ENCODE results near the gene RBL1. TPM values are rescaled to one million over a fixed set of nuclear protein-coding genes. Genes with fewer than 3 reads are reported as not detected.
"Not testable (repeated sequence)": the region's sequence is repeated elsewhere in the genome, so short reads cannot be mapped to it uniquely, and the experiment has no call there.

The RBL1 gene
- total RNA-seq, 1 donor from 2014 or later: 3.4 TPM

DNA sequence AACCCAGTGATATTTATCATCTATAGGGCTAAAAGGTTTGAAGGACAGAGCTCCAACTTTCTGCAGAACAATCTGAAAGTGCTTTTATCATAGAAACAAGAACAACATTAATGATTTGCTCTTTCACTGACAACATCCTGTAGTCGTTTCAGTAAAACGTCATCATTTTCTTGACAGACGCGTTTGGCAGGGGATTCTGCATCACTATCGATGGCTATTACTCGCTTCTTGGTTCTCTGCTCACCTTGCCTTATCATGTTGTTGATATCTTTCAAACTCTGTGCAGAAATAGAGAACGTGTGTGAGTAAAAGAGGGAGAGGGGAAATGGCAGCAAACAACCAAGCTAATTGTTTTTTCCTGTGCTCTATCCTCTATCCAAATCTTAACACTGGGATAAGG is 97.1 kb downstream of the RBL1 start:
- Histone ChIP-seq H3K4me1 (ENCODE audit: insufficient read depth, low read length) (no peaks in the 10 kb centered on the region), H3K27me3 (ENCODE audit: insufficient read depth, low read length) (no peaks in the 10 kb centered on the region), H3K9me3 (ENCODE audit: insufficient read depth, low read depth, low read length) (no peaks in the 10 kb centered on the region), H2AFZ (ENCODE audit: low read depth, low read length) (no peak overlapping the region), H3K79me2 (ENCODE audit: insufficient read depth, low read length) (no peaks in the 10 kb centered on the region), H3K4me2 (ENCODE audit: low read length) (no peak overlapping the region), H3K36me3 (ENCODE audit: insufficient read depth, low read length) (no peaks in the 10 kb centered on the region), H3K27ac (ENCODE audit: low read depth, low read length) (no peak overlapping the region), H3K4me3 (ENCODE audit: insufficient read depth, low read depth, low read length) (no peak overlapping the region), H3K9ac (ENCODE audit: low read length) (no peak overlapping the region), H4K20me1 (ENCODE audit: insufficient read depth, low read length) (no peaks in the 10 kb centered on the region)
- TF ChIP-seq, protein P1, sequence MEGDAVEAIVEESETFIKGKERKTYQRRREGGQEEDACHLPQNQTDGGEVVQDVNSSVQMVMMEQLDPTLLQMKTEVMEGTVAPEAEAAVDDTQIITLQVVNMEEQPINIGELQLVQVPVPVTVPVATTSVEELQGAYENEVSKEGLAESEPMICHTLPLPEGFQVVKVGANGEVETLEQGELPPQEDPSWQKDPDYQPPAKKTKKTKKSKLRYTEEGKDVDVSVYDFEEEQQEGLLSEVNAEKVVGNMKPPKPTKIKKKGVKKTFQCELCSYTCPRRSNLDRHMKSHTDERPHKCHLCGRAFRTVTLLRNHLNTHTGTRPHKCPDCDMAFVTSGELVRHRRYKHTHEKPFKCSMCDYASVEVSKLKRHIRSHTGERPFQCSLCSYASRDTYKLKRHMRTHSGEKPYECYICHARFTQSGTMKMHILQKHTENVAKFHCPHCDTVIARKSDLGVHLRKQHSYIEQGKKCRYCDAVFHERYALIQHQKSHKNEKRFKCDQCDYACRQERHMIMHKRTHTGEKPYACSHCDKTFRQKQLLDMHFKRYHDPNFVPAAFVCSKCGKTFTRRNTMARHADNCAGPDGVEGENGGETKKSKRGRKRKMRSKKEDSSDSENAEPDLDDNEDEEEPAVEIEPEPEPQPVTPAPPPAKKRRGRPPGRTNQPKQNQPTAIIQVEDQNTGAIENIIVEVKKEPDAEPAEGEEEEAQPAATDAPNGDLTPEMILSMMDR (IDR thresholded peaks at IDR 0.05; ENCODE audit: insufficient read depth, low read depth, low read length): no peak
- TF ChIP-seq EZH2 (IDR thresholded peaks at IDR 0.05; ENCODE audit: insufficient read depth, low read length): no peak
- Mint-ChIP-seq H3K4me1 (ENCODE audit: low read depth, unreplicated experiment) (no peaks in the 10 kb centered on the region), H3K9me3 (ENCODE audit: unreplicated experiment) (peaks cover 7% of the 10 kb centered on the region), H3K27me3 (ENCODE audit: low read depth, unreplicated experiment) (no peaks in the 10 kb centered on the region), H3K36me3 (ENCODE audit: low read depth, unreplicated experiment) (peaks cover 3% of the 10 kb centered on the region), H3K4me3 (ENCODE audit: unreplicated experiment) (no peak overlapping the region), H3K27ac (ENCODE audit: unreplicated experiment) (no peak overlapping the region)
- FAIRE-seq: no peak
- no peak for DNase-seq (ENCODE audit: low read depth)

DNA sequence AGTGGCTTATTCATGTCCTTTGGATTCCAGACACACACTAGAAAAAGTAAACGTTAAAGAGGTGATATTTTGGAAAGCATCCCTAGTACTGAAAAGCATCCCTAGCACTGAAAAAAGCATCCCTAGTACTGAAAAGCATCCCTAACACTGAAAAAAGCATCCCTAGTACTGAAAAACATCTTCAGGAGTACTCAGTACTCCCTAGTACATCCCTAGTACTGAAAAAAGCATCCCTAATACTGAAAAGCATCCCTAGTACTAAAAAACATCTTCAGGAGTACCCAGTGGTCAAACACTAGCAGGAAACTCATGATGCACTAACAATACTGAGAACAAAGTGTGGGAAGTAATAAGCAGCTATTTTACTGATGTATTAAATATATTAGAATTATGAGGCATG is 98.7 kb downstream of the RBL1 start:
- TF ChIP-seq, protein P1 (IDR thresholded peaks at IDR 0.05; ENCODE audit: insufficient read depth, low read depth, low read length): no peak
- no peak for TF ChIP-seq EZH2 (IDR thresholded peaks at IDR 0.05; ENCODE audit: insufficient read depth, low read length)
- no peaks in the 10 kb centered on the region for H3K4me1 Mint-ChIP-seq (ENCODE audit: low read depth, unreplicated experiment)

DNA sequence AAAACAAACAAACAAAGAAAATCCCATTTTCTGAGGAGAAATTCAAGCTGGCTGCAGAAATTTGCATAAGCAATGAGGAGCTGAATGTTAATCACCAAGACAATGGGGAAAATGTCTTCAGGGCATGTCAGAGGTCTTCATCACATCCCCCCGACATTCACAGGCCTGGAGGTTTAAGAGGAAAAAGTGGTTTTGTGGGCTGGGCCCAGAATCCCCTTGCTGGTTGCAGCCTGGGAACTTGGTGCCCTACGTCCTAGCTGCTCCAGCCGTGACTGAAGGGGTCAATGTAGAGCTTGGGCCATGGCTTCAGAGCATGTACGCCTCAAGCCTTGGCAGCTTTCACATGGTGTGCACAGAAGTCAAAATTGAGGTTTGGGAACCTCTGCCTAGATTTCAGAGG is 101.6 kb downstream of the RBL1 start:
- not testable (repeated sequence) for H3K4me1 ChIP-seq (ENCODE audit: insufficient read depth, low read length); H3K36me3 Mint-ChIP-seq (ENCODE audit: low read depth, unreplicated experiment); H2AFZ ChIP-seq (ENCODE audit: low read depth, low read length); H3K27me3 ChIP-seq (ENCODE audit: insufficient read depth, low read length); H3K4me2 ChIP-seq (ENCODE audit: low read length); H3K9ac ChIP-seq (ENCODE audit: low read length); H3K79me2 ChIP-seq (ENCODE audit: insufficient read depth, low read length); DNase-seq (ENCODE audit: low read depth); H3K36me3 ChIP-seq (ENCODE audit: insufficient read depth, low read length); H4K20me1 ChIP-seq (ENCODE audit: insufficient read depth, low read length); H3K27ac Mint-ChIP-seq (ENCODE audit: unreplicated experiment); H3K4me3 ChIP-seq (ENCODE audit: insufficient read depth, low read depth, low read length); H3K27me3 Mint-ChIP-seq (ENCODE audit: low read depth, unreplicated experiment); H3K4me1 Mint-ChIP-seq (ENCODE audit: low read depth, unreplicated experiment); H3K9me3 ChIP-seq (ENCODE audit: insufficient read depth, low read depth, low read length); FAIRE-seq; H3K4me3 Mint-ChIP-seq (ENCODE audit: unreplicated experiment); H3K27ac ChIP-seq (ENCODE audit: low read depth, low read length)
- H3K9me3 Mint-ChIP-seq (ENCODE audit: unreplicated experiment): peaks cover 14% of the 10 kb centered on the region

More for the DNA sequence above, 98.7 kb downstream of the RBL1 start:
- no peak overlapping the region for H3K4me2 ChIP-seq (ENCODE audit: low read length)
- H3K4me3 ChIP-seq (ENCODE audit: insufficient read depth, low read depth, low read length): no peak overlapping the region
- H2AFZ ChIP-seq (ENCODE audit: low read depth, low read length): no peak overlapping the region
- no peaks in the 10 kb centered on the region for H3K4me1 ChIP-seq (ENCODE audit: insufficient read depth, low read length)
- Mint-ChIP-seq H3K27me3 (ENCODE audit: low read depth, unreplicated experiment) (no peaks in the 10 kb centered on the region), H3K36me3 (ENCODE audit: low read depth, unreplicated experiment) (no peaks in the 10 kb centered on the region), H3K9me3 (ENCODE audit: unreplicated experiment) (peaks cover 14% of the 10 kb centered on the region), H3K4me3 (ENCODE audit: unreplicated experiment) (no peak overlapping the region), H3K27ac (ENCODE audit: unreplicated experiment) (no peak overlapping the region)
- H3K9ac ChIP-seq (ENCODE audit: low read length): no peak overlapping the region
- no peaks in the 10 kb centered on the region for H3K9me3 ChIP-seq (ENCODE audit: insufficient read depth, low read depth, low read length)
- no peaks in the 10 kb centered on the region for H4K20me1 ChIP-seq (ENCODE audit: insufficient read depth, low read length)
- no peaks in the 10 kb centered on the region for H3K79me2 ChIP-seq (ENCODE audit: insufficient read depth, low read length)
- H3K27me3 ChIP-seq (ENCODE audit: insufficient read depth, low read length): no peaks in the 10 kb centered on the region
- H3K36me3 ChIP-seq (ENCODE audit: insufficient read depth, low read length): no peaks in the 10 kb centered on the region
- FAIRE-seq (no peak), DNase-seq (ENCODE audit: low read depth) (no peak)
- H3K27ac ChIP-seq (ENCODE audit: low read depth, low read length): no peak overlapping the region

Data from astrocyte (in vitro differentiated cells and primary cell).